GM18517 (cell line): Measurements from ENCODE around the gene TNS1.

Experiments
- ATAC-seq: cut with Tn5 transposase; IDR thresholded peaks from one replicate; pipeline ENCODE4 v1.9.1; 2021; ENCODE audit warnings: mild to moderate bottlenecking, moderate library complexity; ENCODE audit not compliant: unreplicated experiment

The TNS1 gene

GRCh38 chr2:218002143-218002844, 501 bp downstream of the TNS1 start:
- no peak for ATAC-seq

DNA sequence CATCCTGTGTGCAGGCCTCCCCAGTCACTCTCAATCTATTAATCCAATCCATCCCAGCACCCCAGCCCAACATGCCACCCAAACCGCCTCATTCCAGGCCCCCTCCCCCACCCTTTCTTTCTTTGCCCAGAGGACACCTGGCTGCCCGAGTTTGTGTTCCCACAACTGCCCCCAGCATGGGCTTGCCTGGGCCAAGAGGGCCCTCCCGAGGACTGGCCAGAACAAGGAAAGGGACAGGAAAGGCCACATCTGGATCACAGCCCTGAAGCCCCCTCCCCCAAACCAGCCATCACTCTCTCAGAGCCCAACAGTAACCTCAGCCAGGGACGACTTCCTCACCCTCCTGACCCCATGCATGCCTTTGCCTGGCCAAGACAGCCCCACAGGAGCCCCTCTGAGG, 1.2 kb downstream of the TNS1 start:
- no peak for ATAC-seq

DNA sequence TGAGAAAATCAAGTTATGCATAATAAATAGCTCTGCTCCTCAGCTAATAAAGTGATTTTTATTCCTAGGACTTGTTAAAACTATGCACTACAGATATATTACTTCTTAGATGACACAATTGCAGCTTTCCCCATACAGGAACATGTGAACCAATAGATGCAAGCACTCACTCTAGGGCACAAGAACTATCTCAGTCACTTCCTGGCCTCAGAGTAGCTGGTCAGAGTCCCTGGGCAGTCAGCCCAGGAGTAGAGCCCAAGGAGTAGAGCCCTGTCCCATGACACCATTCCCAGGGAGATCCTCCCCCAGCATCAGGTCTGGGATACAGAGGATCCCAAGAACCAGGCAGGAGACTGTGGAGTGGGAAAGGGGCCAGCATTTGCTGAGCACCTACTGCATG, 2.7 kb downstream of the TNS1 start:
- no peak for ATAC-seq

- no peak for ATAC-seq
Measured at GRCh38 chr2:217999595-217999959, 3.2 kb downstream of the TNS1 start.

GRCh38 chr2:217998926-217999594, 3.7 kb downstream of the TNS1 start:
- no peak for ATAC-seq

DNA sequence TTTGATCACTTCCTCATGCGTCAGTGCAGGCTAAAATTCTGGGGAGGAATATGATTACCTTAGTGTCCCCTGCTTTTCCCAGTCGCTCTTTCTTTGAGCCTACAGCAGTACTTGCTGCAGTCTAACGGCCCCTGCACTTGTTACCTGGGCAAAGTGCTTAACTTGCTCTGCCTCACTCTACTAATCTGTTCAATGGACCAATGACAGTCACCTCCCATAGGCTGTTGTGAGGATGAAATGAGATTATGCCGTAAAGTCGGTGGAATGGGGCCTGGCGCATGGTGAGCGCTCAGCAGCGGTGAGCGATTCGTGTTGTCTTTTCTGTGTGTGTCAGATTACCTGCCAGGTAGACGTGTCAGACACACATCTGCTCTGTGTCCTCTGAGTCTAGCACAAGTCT, 5.3 kb downstream of the TNS1 start:
- ATAC-seq = no peak

DNA sequence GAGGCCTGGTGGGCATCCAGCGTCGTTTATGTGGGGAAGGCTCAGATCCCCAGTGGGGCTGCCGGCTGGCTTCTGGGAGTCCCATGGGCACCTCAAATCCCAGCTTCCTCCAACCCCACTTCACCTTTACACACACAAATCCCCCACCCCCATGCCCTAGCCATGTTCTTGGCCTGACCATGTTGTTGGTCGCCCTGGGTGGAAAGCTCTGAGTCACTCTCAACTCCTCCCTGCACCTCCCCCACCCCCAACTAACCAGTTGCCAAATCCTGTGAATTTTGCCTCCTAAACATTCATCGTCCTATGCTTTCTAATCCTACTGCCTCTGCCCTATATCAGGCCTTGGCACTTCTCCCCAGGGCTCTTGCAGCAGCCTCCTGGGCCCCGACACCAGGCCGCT, 6.4 kb downstream of the TNS1 start:
- no peak for ATAC-seq

DNA sequence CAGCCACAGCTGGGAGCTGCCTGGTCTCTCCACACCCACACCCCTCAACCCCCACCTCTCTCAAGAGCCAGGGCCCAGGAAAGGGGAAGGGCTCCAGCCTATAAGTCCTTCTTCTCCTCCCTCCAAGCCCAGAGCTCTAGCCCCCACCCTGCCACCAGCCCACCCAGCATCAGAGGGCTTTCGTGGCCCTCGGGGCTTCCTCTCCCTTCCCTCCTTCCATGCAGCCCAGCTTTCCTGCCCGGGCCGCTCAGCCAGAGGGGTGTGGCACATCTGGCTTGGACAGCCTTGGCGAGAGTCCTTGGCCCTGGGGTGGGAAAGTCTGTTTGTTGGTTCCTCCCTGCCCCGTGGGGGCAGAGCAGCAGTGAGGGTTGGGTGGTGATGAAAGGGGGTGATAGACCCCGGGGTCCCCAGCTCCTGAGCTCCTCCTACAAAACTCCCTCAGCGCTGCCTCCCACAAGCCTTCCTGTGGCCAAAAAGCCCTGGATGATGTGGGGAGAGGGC, 7.0 kb downstream of the TNS1 start:
- ATAC-seq = no peak

GRCh38 chr2:217994776-217995274, 8.0 kb downstream of the TNS1 start:
- no peak for ATAC-seq

GRCh38 chr2:217993817-217994463, 8.9 kb downstream of the TNS1 start:
- no peak for ATAC-seq

DNA sequence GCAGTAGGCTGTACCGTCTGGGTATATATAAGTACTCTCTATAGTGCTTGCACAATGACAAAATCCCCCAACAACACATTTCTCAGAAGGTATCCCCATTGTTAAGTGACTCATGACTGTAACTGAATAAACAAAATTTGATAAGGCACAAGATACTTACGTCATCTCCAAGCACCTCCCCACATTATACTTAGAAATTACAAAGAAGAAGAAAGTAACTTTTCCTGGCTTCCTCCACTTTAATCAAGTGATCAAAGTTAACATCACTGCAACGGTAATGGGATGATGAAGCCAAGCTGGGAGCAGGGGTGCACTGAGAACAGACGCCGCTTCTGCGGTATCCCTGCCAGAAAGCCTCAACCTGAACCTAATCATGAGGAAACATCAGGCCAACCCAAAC, 9.7 kb downstream of the TNS1 start:
- no peak for ATAC-seq

- no peak for ATAC-seq
Measured at GRCh38 chr2:217992061-217992460, 10.7 kb downstream of the TNS1 start.

DNA sequence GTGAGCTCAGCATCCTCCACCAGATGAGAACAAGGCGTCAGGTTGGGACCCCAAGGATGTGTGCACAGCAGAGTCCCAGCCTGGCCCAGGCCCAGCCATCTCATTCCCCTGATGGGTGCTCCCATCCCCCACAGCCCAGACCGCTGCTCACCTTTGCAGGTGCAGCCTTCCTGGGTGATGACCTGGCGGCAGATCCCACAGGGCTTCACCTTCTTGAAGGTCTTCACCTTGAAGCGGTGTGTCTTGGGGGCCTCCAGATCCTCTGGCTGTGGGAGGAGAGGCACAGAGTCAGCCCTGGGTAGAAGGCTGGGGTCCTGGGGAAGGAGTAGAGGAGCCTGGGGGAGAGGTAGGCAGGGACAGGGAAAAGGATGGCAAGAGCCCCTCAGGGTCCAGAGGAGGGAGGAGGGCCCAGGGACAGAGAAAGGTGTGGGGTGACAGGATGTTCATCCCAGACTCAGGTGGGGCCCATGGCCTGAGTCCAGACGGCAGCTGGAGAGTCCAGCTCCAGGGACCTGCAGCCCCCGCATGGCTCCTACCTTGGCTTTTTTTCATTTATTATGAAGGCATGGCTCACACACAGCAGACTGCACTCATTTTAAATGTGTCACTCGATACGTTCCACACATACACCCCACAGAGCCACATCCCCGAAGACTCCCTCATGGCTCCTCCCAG, 11.9 kb downstream of the TNS1 start:
- ATAC-seq = no peak

- no peak for ATAC-seq
Measured at GRCh38 chr2:217990389-217990788, 12.4 kb downstream of the TNS1 start.

DNA sequence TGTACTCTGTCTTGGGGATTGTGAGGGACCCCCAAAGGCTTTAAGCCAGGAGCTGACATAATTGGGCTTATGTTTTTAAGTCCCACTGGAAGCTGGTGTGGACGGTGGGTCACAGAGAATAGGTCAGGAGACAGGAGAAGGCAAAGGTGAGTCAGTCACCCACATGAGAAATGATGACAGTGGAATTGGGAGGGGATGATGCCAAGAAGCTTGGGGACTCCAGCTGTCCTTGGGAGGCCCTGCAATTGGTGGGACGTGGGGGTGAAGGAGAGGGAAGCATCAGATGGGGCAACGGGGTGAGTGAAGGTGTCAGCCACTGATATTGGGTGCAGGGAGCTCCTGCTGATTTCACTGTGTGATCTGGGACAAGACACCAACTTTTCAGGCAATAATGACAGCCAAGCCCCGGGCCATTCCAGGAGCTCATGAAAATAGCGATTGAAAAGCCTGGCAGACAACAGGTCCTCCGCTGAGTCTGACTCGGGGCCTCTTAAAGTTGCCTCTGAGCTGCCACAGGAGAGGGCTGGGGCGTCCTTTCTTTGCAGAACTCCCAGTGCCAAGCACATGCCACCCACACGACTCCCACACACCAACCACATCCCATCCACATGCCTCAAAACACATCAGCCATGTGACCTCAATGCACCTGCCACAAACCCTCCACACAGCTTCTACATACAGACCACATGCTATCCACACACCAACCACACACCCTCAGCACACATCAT, 13.4 kb downstream of the TNS1 start:
- no peak for ATAC-seq

- no peak for ATAC-seq
Measured at GRCh38 chr2:217988840-217989204, 14.0 kb downstream of the TNS1 start.

DNA sequence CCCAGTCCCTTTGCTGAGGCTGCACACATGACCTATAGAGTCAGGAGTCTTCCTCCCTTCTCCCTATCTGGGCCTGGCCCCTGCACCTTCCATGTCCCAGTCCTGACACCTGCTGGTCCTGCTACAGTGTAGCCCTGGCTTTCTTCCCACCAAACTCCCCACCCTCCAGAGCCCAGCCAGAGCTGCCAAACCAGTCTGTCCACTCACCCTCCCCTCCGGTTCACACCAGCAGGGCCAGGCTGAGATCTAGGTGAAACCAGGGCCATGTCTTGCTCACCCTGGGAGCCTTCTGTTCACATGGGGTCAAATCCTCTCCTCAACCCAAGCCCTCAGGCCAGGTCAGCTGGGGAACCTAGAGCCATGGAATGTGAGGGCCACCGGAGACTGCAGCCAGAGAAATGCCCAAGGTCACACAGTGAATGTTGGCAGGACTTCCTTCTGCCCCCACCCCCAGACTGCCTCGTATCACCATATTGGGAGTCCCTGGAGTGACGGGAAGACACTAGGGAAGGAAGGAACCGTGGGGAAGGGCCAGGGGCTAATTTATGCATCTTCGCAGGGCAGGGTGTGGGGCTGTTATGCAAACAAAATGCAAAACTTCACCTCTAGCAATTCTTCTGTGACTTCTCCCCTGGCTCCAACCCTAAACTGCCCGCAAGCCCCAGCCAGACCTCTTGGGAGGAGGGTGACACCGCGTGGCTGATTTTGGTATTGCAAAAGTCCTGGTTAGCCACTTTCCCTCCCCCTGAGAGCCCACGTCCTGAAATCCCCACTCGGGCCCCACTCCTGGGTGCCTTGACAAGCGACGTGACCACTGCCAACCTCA, 14.6 kb downstream of the TNS1 start:
- ATAC-seq = no peak

- ATAC-seq = no peak
Measured at GRCh38 chr2:217987391-217987790, 15.4 kb downstream of the TNS1 start.

DNA sequence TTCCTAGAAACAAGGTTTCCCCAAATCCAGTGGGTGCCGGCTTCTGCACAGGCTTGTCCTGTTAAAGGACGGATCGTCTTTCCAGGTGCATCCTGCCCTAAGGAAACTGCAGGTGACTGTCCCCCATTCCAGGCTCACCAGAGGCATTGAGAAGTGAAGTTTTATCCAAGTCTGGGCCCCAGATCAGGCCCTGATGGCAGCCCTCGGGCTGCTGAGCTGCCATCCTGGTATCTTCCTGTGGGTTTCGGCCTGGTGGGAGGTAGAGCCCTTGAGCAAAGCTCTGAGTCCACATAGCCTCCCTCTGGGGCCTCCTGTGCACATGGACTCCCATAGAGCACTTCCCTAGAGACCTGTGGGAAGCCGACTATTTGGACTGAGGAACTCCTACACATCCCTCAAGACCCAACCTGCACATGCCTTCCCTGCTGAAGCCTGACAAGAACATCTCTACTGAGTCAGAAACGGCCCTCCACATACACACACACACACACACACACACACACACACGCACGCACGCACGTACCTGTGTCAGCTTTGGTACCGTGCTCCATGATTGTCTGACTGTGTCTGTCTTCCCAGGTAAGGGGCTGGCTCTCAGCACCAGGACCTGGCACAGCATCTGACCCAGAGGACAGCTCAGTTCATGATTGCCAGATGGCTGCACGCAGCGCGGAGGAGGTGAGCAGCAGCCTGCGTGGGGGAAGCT, 16.4 kb downstream of the TNS1 start:
- no peak for ATAC-seq
